Measurements from ENCODE around the gene ICA1L. TPM values are rescaled to one million over a fixed set of nuclear protein-coding genes. Genes with fewer than 3 reads are reported as not detected.

Gene ICA1L
- total and polyA plus RNA-seq, 2 experiments from 2014 or later = 3.8 to 5.4 TPM

- Histone ChIP-seq H3K27me3 (replicated peaks; ENCODE audit: insufficient read depth) (no peaks in the 10 kb centered on the region), H3K9me3 (ENCODE audit: low read depth) (no peaks in the 10 kb centered on the region), H3K27ac (no peak overlapping the region), H3K36me3 (ENCODE audit: low read depth) (no peaks in the 10 kb centered on the region), H3K9me2 (ENCODE audit: insufficient read depth) (no peaks in the 10 kb centered on the region), H3K4me3 (no peak overlapping the region), H3F3A (ENCODE audit: insufficient read depth) (no peaks in the 10 kb centered on the region), H3K9ac (no peak overlapping the region), H3K79me2 (ENCODE audit: insufficient read depth) (no peaks in the 10 kb centered on the region), H3K4me2 (ENCODE audit: unreplicated experiment) (no peak overlapping the region), H4K20me1 (ENCODE audit: insufficient read depth) (no peaks in the 10 kb centered on the region), H2AFZ (no peak overlapping the region), H3K4me1 (ENCODE audit: insufficient read depth) (0 out of 2 replicates have a peak, but pooled peaks cover 4% of the 10 kb centered on the region)
- in situ Hi-C loops (cut with MboI) = no loop called here
- WGBS, 2 experiments (ENCODE audit: low coverage in 1 of 2, low lambda C conversion rate in 2 of 2, missing lambda C conversion rate in 2 of 2) = 88 to 95% methylated on average over 3 of the region's 3 CpGs
- no peak for TF ChIP-seq EZH2phosphoT487 (IDR thresholded peaks at IDR 0.05; ENCODE audit: insufficient read depth, low read depth)
- TF ChIP-seq EZH2 (IDR thresholded peaks at IDR 0.05; ENCODE audit: insufficient read depth, poor library complexity, severe bottlenecking) = no peak
- DNase-seq = no peak
These were observed 145.5 kb downstream of the ICA1L start for GRCh38 chr2:202726070-202726469.

GRCh38 chr2:202723746-202724145 is 147.8 kb downstream of the ICA1L start:
- H4K20me1 ChIP-seq (ENCODE audit: insufficient read depth) = no peaks in the 10 kb centered on the region
- no peak overlapping the region for H3K9ac ChIP-seq
- H3K27ac ChIP-seq = no peak overlapping the region
- 0 out of 2 replicates have a peak, but pooled peaks cover 4% of the 10 kb centered on the region for H3K4me1 ChIP-seq (ENCODE audit: insufficient read depth)
- 92 to 95% methylated on average over 5 of the region's 5 CpGs for WGBS, 2 experiments (ENCODE audit: low coverage in 1 of 2, low lambda C conversion rate in 2 of 2, missing lambda C conversion rate in 2 of 2)
- H3K4me3 ChIP-seq = no peak overlapping the region
- H3F3A ChIP-seq (ENCODE audit: insufficient read depth) = no peaks in the 10 kb centered on the region
- no peak for DNase-seq
- TF ChIP-seq EZH2phosphoT487 (IDR thresholded peaks at IDR 0.05; ENCODE audit: insufficient read depth, low read depth) = no peak
- TF ChIP-seq EZH2 (IDR thresholded peaks at IDR 0.05; ENCODE audit: insufficient read depth, poor library complexity, severe bottlenecking) = no peak
- H3K79me2 ChIP-seq (ENCODE audit: insufficient read depth) = no peaks in the 10 kb centered on the region
- in situ Hi-C loops (cut with MboI) = no loop called here
- no peaks in the 10 kb centered on the region for H3K36me3 ChIP-seq (ENCODE audit: low read depth)
- no peak overlapping the region for H3K4me2 ChIP-seq (ENCODE audit: unreplicated experiment)
- no peaks in the 10 kb centered on the region for H3K9me2 ChIP-seq (ENCODE audit: insufficient read depth)
- H2AFZ ChIP-seq = no peak overlapping the region
- no peaks in the 10 kb centered on the region for H3K9me3 ChIP-seq (ENCODE audit: low read depth)
- H3K27me3 ChIP-seq (replicated peaks; ENCODE audit: insufficient read depth) = no peaks in the 10 kb centered on the region

Other genes with a start within 250 kb of the ICA1L start
- gene FAM117B, start 236.8 kb downstream of the ICA1L start, total RNA-seq (2014; rRNA removed; shearing (Covaris generic)) = 0.51 and 1.2 TPM in 2 replicates
- 1.1 and 1.4 TPM in 2 replicates for gene FAM117B, start 236.8 kb downstream of the ICA1L start, polyA plus RNA-seq (2016; fragmentation: Nextera tagmentation; extraction: Ambion mirVana)
- 16.2 and 45.8 TPM in 2 replicates for gene WDR12, start 39.9 kb upstream of the ICA1L start, total RNA-seq (2014; rRNA removed; shearing (Covaris generic))
- 60.3 and 66.1 TPM in 2 replicates for gene WDR12, start 39.9 kb upstream of the ICA1L start, polyA plus RNA-seq (2016; fragmentation: Nextera tagmentation; extraction: Ambion mirVana)
- 8.1 and 9.5 TPM in 2 replicates for gene CARF, start 40.5 kb upstream of the ICA1L start, total RNA-seq (2014; rRNA removed; shearing (Covaris generic))
- 4.3 and 4.8 TPM in 2 replicates for gene CARF, start 40.5 kb upstream of the ICA1L start, polyA plus RNA-seq (2016; fragmentation: Nextera tagmentation; extraction: Ambion mirVana)
- gene NBEAL1, start 143.1 kb upstream of the ICA1L start, total RNA-seq (2014; rRNA removed; shearing (Covaris generic)) = 36.0 and 45.1 TPM in 2 replicates
- gene NBEAL1, start 143.1 kb upstream of the ICA1L start, polyA plus RNA-seq (2016; fragmentation: Nextera tagmentation; extraction: Ambion mirVana) = 16.8 and 23.6 TPM in 2 replicates